Loucy (cell line): ENCODE measurements around the gene HYI.
"Not testable (repeated sequence)": the region's sequence is repeated elsewhere in the genome, so short reads cannot be mapped to it uniquely, and the experiment has no call there.

ENCODE experiments used
- EZH2phosphoT487 ChIP-seq: fragments of 200-600 bp; IDR thresholded peaks from 2 replicates; pipeline ENCODE4 v1.6.1; 2018; ENCODE audit warnings: antibody characterized with exemption, mild to moderate bottlenecking, moderate library complexity, borderline replicate concordance
- TF ChIP-seq, protein P1 (sequence below): fragments of 200-600 bp; sonication (generic); conservative IDR thresholded peaks from 2 replicates; pipeline ENCODE4 v1.5.1; 2014; ENCODE audit warnings: mild to moderate bottlenecking, antibody characterized with exemption, low read length

- TF ChIP-seq, protein P1, sequence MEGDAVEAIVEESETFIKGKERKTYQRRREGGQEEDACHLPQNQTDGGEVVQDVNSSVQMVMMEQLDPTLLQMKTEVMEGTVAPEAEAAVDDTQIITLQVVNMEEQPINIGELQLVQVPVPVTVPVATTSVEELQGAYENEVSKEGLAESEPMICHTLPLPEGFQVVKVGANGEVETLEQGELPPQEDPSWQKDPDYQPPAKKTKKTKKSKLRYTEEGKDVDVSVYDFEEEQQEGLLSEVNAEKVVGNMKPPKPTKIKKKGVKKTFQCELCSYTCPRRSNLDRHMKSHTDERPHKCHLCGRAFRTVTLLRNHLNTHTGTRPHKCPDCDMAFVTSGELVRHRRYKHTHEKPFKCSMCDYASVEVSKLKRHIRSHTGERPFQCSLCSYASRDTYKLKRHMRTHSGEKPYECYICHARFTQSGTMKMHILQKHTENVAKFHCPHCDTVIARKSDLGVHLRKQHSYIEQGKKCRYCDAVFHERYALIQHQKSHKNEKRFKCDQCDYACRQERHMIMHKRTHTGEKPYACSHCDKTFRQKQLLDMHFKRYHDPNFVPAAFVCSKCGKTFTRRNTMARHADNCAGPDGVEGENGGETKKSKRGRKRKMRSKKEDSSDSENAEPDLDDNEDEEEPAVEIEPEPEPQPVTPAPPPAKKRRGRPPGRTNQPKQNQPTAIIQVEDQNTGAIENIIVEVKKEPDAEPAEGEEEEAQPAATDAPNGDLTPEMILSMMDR, result not testable (repeated sequence)
- not testable (repeated sequence) for TF ChIP-seq EZH2phosphoT487
Measured at GRCh38 chr1:43472463-43473151, 18.9 kb upstream of the HYI start.
